NCI-H1436 (cell line): Measurements from ENCODE around the gene KLF7.
"Not testable (repeated sequence)": the region's sequence is repeated elsewhere in the genome, so short reads cannot be mapped to it uniquely, and the experiment has no call there.

Source experiments
- DNase-seq: peaks from one replicate; lab custom pipeline; 2025; lab: John Stamatoyannopoulos, UW

Gene KLF7

DNA sequence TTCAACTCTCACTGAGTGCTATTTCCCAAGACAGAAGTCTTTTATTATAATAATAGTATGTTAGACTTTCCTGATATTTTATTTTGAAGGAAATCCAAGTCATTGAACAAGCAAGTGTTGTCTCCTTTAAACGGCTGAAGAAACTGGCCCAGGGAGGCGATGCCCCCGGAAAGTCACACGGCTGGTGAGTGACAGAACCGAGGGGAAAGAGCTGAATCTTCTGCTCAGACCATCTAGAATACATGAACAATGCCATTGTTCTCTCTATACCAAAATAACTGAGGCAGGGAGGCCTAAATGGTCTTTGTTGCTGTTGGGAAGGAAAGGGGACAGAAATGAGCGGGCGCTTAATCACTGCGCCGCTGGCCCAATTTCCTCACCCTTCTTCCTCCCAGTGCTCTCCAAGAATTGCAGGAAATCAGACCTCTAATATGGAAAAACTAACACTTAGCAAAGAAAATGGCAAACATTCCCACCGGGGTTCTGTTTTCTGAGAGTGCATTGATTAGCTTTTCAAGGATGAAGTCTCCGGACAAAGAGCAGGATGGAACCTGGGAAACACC is 101.5 kb downstream of the KLF7 start:
- no peak for DNase-seq

DNA sequence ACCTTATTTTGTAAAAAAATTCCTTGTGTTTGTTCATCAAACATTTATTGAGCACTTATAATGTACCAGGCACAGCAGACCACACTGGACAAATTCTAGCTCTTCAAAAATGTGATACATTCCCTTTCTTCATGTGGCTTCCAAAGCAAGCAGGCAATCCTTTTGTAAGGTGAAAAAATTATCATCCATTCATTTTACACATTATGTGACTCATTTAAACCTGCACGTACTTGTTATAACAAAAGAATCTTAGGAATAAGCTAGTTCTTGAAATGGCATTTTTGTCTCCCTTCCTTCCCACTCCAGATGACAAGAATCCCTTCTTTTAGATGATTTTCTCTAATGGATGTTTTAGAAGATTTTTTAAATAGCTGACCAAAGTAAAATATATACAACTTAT is 104.6 kb downstream of the KLF7 start:
- no peak for DNase-seq

DNA sequence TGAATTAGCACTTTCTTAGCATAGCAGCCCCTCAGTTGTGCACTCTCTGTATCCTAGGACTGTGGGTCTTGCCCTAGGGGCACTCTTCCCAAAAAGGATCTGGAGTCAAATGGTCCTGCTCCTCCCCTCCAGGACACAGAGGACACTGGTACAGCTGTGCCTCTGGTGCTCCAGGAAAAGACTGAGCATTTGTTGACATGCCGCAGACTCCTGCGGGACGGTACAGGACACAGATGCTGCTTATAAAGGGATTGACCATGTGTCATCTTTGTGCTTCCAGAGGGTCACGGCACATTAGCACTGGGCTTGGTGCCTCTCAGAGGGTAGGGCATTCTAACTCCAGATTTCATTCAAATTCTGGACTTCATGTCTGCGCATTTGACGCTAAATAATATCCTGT is 110.5 kb downstream of the KLF7 start:
- DNase-seq: no peak

DNA sequence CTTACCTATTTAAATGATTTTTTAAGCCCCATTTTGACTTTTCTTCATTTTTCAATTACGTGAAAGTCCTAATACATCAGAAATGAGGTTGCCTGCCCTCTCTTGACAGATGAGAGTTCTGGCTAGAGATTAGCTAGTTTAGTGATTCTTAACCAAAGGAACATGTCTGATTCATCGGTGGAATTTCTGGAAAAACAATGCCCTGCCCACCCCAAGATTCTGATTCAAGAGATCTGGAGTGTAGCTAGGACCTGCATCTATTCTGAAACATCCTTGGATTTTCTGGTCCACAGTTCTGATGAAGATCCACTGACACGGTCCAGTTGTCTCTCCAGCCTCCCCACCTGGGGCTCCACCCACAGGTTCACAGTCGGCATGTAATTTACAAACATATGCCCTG is 111.2 kb downstream of the KLF7 start:
- no peak for DNase-seq

DNA sequence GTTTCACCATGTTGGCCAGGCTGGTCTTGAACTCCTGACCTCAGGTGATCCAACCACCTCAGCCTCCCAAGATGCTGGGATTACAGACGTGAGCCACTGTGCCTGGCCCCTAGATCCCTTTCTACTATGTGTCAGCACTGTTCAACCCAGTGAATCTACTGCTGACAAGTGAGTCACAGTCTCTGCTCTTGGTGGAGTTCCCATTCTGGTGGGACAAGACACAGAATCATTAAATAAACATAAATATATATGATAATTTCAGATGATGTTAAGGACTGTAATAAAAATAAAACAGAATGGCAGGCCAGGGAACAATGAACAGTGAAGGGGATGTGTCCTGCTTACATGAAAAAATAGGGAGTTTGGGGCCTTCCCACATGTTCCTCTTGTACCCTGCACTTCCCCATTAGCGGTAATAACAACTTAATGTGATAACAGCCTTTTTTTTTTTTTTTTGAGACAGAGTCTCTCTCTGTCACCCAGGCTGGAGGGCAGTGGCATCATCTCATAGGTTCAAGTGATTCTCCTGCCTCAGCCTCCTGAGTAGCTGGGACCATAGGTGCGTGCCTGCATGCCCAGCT is 114.3 kb downstream of the KLF7 start:
- no peak for DNase-seq

DNA sequence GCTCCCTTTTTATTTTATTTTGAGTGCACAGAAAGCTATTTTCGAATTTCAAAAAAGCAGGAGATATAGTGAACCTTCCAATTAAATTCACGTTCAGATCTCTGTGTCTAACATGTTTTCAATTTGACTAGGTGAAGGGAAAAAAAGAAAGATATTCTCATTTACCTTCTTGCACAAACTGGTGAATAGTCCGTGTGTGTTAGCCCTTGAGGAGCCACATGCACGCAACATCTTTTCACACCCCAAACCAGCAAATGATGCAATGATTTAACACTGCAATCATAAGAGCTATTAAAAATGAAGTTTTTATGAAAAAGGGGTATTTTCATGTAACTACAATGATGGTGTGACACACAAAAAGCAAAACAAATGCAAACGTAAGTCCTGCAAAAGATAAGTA is 116.6 kb downstream of the KLF7 start:
- DNase-seq: no peak

DNA sequence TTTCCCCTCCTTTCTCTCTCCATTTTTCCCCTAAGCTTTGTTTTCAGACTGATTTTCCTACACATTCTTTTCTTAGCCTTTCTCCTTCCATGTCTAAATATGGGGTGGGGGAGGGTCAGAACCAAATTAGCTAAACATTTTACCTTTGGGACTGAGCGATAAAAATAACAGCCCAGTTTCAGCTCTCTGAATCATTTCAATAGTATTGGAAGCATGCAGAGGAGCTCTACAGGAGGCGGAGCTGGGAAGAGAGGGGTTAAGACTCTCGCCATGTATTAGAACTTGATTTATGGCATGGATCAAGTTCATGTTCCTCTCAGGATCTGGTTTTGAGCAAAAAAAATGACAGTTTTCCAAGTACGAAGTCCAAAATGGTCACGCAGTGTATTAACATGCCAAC is 117.3 kb downstream of the KLF7 start:
- DNase-seq: no peak

DNA sequence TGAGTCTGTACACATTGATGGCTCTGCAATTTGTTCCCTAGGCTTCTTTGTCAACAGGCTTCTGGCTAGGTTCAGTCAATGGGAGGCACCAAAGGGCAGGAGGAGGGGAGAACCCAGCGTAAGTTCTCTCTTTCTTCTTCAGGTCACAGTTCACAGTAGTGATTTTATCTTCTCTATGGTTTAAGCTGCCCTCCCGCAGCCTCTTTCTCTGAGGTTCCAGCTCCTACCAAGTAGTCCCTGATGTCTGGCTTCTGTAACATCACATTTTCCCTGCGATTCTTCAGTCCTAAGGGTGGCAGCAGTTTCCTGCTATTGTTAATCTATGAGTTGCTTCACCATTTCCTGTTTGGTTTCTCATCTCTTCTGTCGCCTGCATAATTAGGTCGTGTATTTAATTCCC is 119.0 kb downstream of the KLF7 start:
- no peak for DNase-seq

DNA sequence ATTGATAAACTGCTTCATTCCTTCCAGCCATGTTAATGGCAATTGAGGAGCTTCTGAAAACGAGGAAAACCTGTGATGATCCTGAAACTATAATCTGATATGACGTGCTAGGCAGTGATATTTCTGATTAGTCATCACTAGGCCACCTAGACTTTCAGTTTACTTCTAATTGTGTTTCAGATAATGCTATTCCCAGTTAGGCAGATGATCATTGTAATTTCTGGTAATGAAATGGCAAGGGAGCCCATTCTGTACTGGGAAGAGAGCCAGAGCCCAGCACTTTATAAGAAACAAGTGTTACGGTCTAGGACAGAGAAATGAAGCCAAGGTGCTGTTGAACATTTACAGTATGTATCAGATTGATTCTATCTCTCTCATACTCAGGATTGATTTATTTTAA is 120.2 kb downstream of the KLF7 start:
- no peak for DNase-seq

DNA sequence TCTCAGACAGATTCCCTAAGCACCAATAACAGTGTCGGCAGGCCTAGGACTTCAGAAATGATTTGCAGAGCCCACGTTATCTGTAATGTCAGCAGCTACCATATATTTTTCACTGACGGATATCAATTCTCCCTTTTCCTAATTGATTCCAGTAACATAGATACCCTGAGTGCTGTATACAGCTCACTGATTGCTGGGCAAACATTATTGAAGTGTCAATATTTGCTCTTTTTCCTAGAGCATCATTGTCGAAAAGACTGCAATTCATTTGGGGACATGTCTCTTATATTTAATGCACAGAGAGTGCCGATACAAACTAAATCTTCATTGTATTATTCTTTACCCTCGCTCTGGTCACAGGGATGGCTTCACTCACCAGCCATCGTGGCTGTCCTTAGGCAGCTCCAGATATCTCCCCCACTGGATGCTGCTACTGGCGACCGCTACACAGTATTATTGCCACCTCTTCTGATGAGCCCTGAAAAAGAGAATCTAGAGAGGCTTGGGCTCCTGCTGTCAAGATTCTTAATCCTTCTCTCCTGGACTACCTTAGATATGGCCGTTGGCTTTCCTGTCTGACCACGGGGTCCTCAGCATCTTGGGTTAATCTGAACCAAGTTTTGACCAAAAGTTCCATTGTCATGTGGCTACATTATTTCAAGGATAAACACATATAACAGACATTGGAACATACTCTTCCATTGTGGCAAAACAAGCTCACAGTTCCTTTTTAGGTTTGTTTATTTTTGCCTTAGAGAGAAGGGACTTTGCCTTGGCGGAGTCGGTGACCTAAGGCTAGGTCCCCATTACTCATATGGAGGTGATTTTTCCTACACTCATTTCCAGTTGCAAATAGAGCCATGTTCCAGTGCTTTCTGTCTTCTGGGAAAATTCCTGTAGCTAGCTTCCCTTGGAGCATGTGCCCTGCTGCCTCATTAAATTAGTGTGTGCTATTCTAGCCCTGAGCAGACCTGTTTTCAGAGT is 121.1 kb downstream of the KLF7 start:
- DNase-seq: peak; percentile 56

DNA sequence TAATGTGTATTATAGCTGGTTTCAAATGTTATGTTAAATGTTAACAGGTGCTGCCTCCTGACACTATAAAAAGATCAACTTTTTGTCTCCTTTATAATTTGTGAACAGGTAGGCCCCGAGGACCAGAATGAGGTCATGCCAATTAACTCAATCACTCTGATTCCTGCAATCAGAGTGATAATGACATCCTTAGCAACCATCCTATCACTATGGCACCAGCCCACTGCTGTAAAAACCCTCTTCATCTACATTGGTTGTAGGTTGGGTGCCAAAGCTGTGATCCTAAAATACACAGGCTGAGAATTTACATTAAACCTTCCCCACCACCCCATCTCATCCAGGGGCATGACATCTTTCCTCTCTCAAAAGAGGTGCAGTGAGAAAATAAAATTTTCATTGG is 122.9 kb downstream of the KLF7 start:
- peak; percentile 93 for DNase-seq

DNA sequence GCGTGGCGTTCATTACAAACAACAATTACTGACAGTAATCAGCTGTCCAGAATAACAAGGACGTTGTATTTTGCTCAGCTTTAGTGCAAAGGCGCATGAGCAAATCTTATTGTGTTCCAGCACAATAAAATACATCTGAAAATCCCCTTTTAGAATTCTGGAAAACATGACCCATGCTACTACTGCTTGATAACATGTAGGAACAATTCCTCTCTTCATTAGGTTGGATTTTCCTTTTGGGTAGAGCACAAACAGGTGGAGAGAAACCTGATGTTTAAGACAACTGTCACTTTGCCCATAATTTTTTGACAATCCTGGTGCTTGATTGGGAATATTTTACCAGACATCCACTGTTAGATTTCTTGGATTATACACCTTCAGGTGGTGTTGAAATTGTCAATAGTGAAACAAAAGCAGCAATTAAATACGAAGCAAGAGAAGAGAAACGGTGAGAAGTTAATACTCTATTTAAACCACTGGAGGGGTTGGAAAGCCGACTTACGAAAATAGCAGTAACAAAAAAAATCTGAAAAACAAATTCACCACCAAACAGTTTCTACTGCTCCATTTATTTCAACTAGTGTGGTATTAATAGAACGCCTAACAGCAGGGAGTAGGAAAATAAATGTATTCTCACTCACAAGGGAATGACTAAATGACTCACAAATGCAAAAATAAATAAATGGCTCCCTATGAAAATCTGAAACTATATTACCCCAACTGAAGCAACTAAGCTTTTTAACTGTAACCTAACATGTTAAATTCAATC is 123.8 kb downstream of the KLF7 start:
- DNase-seq: no peak

DNA sequence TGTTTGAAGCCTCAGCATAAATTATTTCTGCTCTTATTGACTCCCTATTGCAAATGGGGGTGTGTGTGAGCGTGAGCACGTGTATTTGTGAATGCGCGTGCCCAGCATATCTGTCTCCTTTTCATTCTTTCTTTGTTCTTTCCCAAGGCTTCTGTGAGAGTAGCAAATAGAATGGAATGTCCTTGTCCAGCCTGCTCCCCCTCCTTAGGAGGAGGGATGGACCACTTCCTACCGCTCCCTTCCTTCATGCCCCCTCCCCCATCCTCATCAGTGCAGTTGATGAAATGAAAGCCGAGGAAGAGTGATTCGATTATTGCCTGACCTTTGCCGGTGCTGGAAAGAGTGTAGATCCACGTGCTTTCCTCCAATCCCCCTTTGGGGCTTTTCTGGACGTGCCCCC is 124.5 kb downstream of the KLF7 start:
- DNase-seq: no peak

DNA sequence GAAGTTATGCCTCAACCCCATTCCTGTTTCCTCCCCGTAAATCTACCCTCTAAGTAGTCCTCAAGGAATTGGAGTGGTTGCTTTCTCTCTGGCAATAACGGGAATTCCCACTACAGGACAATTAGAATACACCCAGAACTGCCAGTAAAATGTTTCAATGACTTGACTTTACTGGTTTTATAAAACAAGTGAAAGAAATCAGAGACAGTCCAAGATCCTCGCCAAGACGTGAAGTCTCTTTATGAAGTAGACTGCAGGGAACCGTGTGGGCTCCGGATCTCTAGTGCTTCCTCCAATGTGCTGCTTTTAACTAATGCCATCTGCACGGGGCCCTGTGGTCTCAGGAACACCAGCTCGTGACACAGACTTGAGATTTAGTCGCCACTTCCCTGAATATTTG is 125.1 kb downstream of the KLF7 start:
- DNase-seq: no peak

DNA sequence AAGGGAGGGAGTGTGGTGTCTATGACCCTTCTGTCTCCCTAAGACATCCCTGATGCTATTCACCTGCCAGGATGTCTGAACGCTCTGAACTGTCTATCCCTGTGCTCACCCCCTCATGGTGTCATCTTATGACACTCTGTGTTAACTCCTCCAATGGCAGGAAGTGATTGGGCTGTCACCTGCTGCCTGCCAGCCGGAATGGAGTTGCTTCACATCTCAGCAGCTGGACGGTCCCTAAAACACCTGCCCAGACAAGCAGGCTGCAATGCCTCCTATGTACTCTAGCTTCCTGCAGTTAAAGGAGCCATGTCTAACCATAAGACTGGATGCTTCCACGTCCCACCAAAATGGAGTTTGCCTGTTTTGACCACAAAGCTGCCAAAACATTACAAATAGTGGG is 126.5 kb downstream of the KLF7 start:
- no peak for DNase-seq

DNA sequence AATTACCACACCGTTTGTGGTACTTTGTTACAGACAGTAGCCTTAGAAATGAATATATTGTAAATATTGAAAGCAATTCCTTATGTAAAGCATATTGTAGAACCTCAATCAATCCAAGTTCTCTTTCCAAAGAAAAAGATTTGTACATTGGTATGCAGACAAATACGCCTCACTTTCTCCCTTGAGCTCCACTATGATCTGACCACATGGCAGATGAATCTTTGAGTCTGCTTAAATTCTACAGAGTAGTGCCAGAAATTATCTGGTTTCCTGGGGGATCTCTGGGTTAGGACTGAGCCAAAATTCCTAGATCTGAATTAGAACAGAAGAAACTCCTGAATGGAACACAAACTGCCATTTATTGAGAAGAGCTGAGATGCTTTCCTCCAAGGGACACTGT is 127.4 kb downstream of the KLF7 start:
- DNase-seq: no peak

DNA sequence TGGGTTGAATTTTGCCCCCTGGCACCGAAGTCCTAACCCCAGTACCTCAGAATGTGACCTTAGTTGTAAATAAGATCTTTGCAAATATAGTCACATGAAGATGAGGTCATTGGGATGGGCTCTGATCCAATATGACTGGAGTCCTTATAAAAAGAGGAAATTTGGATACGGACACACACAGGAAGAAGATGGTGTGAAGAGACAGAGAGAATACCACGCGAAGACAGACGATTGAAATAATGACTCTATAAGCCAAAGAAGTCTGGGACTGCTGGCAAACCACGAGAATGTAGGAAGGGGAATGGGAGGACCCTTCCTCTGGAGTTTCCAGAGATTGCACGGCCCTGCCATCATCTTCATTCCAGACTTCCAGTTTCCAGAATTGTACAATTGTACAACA is 127.9 kb downstream of the KLF7 start:
- no peak for DNase-seq

DNA sequence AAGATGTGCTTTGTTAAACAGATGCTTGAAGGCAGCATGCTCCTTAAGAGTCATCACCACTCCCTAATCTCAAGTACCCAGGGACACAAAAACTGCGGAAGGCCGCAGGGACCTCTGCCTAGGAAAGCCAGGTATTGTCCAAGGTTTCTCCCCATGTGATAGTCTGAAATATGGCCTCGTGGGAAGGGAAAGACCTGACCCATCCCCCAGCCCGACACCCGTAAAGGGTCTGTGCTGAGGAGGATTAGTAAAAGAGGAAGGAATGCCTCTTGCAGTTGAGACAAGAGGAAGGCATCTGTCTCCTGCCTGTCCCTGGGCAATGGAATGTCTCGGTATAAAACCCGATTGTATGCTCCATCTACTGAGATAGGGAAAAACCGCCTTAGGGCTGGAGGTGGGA is 128.7 kb downstream of the KLF7 start:
- not testable (repeated sequence) for DNase-seq

DNA sequence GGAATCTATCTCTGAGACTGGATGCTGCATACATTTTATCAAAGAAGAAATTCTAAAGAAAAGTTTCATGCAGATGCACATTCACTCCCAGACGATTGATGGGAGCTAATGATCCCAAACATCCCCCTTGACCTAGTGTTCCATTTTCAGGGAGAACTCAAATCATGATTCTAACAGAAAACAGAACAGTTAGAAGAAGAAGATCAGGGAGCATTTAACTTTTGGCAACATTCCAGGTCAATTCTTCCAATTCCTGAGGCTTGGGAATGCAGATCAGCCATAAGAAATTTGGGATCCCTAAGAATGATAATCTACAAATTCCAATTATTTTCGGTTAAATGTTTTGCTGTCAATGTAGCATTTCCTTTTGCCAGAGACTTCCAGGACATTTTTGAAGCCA is 129.9 kb downstream of the KLF7 start:
- no peak for DNase-seq

DNA sequence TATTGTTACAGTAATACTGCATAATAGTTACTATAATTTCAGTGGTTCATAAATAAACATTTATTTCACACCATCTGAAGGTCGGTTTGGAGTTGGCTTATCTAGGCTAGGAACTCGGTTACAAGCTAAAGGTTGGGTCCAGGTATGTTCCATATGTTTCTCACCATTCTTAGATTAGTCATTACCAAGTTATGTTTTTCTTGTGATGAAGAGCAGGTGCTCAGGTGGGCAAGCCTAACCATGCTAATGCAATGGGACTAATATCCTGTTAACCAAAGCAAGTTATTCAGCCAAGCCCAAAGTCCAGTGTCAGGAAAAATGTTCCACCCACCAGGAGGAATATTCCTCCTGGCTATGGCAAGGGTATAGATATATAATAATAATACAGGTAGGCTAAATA is 133.3 kb downstream of the KLF7 start:
- no peak for DNase-seq
